T-helper 1 cell treated with Interleukin-12 subunit alpha and Interleukin-12 subunit beta and Interleukin-4 antibody, amounts not matched to agents 30 μg/mL and 1 μg/mL, for 36 hours (primary cell): ENCODE results near the gene ARL2BP.
"Not testable (repeated sequence)": the region's sequence is repeated elsewhere in the genome, so short reads cannot be mapped to it uniquely, and the experiment has no call there.

Source experiments
- H3K27ac Mint-ChIP-seq: one replicate; pipeline ENCODE4 v1.8.0; 2021; ENCODE audit warnings: mild to moderate bottlenecking, mixed read lengths
- H3K27me3 Mint-ChIP-seq: one replicate; pipeline ENCODE4 v1.8.0; 2021; ENCODE audit warnings: low read depth, mixed read lengths
- H3K36me3 Mint-ChIP-seq: one replicate; pipeline ENCODE4 v1.8.0; 2021; ENCODE audit warnings: low read depth, mixed read lengths
- H3K4me1 Mint-ChIP-seq: one replicate; pipeline ENCODE4 v1.8.0; 2021; ENCODE audit warnings: low read depth, mixed read lengths
- H3K4me3 Mint-ChIP-seq: one replicate; pipeline ENCODE4 v1.8.0; 2021; ENCODE audit warnings: mild to moderate bottlenecking, moderate library complexity, mixed read lengths
- H3K9me3 Mint-ChIP-seq: one replicate; pipeline ENCODE4 v1.8.0; 2021; ENCODE audit warnings: mixed read lengths

ARL2BP gene

DNA sequence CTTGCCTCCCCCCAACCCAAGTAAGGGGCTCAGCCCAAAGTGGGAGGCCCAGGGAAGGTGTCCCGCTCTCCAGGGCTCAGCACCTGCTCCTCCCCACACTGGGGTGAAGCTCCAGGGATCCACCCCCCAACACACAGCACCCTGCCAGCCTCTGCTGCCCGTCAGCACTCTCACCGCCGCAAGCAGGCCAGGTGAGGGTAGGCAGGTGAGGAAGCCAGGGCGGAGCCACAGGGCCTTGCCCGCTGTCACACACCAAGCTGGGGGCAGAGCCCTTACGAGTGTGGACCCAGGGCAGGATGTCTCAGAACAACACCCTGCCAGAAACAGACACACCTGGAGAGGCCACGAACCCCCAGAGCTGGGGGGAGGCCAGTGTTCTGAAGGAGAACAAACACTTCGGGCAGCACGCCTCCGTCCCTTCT, 19.9 kb downstream of the ARL2BP start:
- peaks cover 24% of the 10 kb centered on the region for H3K4me1 Mint-ChIP-seq
- H3K36me3 Mint-ChIP-seq: no peaks in the 10 kb centered on the region
- H3K9me3 Mint-ChIP-seq: no peaks in the 10 kb centered on the region
- no peak overlapping the region for H3K27ac Mint-ChIP-seq
- no peak overlapping the region for H3K4me3 Mint-ChIP-seq
- no peaks in the 10 kb centered on the region for H3K27me3 Mint-ChIP-seq

- peaks cover 16% of the 10 kb centered on the region for H3K4me1 Mint-ChIP-seq
- H3K36me3 Mint-ChIP-seq: no peaks in the 10 kb centered on the region
- no peaks in the 10 kb centered on the region for H3K27me3 Mint-ChIP-seq
- H3K4me3 Mint-ChIP-seq: peak overlapping the region; percentile 12
- no peaks in the 10 kb centered on the region for H3K9me3 Mint-ChIP-seq
- peak overlapping the region; percentile 56 for H3K27ac Mint-ChIP-seq
Observed at GRCh38 chr16:57265850-57266530, 20.9 kb downstream of the ARL2BP start.

GRCh38 chr16:57266531-57267260, 21.6 kb downstream of the ARL2BP start:
- Mint-ChIP-seq H3K36me3 (no peaks in the 10 kb centered on the region), H3K9me3 (no peaks in the 10 kb centered on the region), H3K4me1 (peaks cover 16% of the 10 kb centered on the region), H3K27ac (peak overlapping the region; percentile 56), H3K27me3 (no peaks in the 10 kb centered on the region), H3K4me3 (peak overlapping the region; percentile 12)

GRCh38 chr16:57267343-57267742, 22.3 kb downstream of the ARL2BP start:
- not testable (repeated sequence) for H3K9me3 Mint-ChIP-seq, H3K27me3 Mint-ChIP-seq, H3K4me3 Mint-ChIP-seq, H3K36me3 Mint-ChIP-seq, H3K27ac Mint-ChIP-seq
- H3K4me1 Mint-ChIP-seq: peaks cover 16% of the 10 kb centered on the region

- Mint-ChIP-seq H3K4me3 (no peak overlapping the region), H3K27me3 (no peaks in the 10 kb centered on the region), H3K4me1 (peaks cover 17% of the 10 kb centered on the region), H3K9me3 (no peaks in the 10 kb centered on the region), H3K36me3 (no peaks in the 10 kb centered on the region), H3K27ac (no peak overlapping the region)
Observed at GRCh38 chr16:57268804-57269800, 24.0 kb downstream of the ARL2BP start.

DNA sequence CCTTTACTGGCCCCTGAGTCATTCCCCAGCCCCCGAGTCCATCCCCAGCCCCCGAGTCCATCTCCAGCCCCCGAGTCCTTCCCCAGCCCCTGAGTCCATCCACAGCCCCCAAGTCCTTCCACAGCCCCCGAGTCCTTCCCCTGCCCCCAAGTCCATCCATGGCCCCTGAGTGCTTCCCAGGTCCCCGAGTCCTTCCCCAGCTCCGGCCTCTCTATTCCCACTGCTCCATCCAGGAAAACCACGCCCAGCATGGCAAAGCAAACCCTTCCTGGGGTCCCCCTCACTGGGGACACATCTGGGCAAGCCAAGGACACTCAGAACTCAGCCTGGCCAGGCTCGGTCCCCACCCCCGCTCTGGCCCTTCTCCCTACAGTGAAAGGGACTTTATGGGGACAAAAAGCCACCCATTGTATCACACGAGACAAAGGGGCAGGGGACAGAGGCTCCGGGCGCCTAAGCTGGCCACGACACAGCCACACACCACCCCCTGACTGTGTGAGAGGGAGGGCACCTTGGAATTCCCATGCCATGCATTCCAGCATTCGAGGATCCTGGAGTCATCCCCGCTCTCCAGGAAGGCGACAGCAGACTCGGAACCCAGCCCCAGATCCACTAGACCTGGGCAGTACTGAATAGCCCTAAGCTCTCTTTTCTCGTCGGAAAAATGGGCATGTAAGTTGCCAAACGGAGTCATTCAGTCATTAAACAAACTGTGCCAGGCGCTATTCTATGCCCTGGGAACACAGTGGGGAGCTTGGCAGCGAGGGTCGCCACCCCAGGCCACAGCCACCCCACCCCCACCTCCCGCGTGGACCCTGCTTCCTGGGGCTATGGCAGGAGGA, 25.4 kb downstream of the ARL2BP start:
- no peaks in the 10 kb centered on the region for H3K9me3 Mint-ChIP-seq
- no peak overlapping the region for H3K4me3 Mint-ChIP-seq
- no peak overlapping the region for H3K27ac Mint-ChIP-seq
- no peaks in the 10 kb centered on the region for H3K36me3 Mint-ChIP-seq
- H3K4me1 Mint-ChIP-seq: peaks cover 20% of the 10 kb centered on the region
- H3K27me3 Mint-ChIP-seq: no peaks in the 10 kb centered on the region

GRCh38 chr16:57271063-57271345, 25.9 kb downstream of the ARL2BP start:
- Mint-ChIP-seq H3K27me3 (no peaks in the 10 kb centered on the region), H3K36me3 (no peaks in the 10 kb centered on the region), H3K4me1 (peaks cover 20% of the 10 kb centered on the region), H3K4me3 (no peak overlapping the region), H3K27ac (no peak overlapping the region), H3K9me3 (no peaks in the 10 kb centered on the region)

DNA sequence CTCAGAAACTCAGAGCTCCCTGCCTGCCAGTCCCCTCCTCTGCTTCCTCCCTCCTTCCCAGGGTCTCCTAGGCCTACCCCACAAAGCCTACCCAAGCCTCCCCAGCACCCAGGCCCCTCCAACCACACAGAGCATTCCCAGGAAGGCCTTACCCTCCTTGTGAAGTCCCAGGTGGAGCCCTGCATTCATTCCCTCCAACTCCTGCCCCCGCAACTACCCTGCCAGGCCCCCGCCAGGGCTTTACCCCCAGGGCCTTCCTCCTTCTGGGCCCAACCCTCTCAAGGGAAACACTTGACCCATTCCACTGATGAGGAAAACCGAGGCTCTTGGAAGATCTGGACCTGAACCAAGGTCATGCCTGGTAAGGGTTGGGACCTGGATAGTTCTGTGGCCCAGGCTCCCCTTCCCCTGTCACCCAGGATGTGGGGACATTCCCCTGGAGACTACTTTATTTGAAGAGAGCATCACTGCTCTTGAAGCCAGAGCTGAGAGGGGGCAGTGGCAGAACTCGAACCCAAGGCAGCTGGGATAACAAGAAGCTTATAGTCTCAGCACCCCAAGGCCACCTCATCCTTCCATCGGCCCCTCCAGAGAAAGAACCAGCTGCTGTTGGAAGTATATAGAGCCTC, 26.9 kb downstream of the ARL2BP start:
- Mint-ChIP-seq H3K9me3 (no peaks in the 10 kb centered on the region), H3K36me3 (no peaks in the 10 kb centered on the region), H3K27ac (no peak overlapping the region), H3K4me3 (no peak overlapping the region), H3K27me3 (no peaks in the 10 kb centered on the region), H3K4me1 (peaks cover 18% of the 10 kb centered on the region)

DNA sequence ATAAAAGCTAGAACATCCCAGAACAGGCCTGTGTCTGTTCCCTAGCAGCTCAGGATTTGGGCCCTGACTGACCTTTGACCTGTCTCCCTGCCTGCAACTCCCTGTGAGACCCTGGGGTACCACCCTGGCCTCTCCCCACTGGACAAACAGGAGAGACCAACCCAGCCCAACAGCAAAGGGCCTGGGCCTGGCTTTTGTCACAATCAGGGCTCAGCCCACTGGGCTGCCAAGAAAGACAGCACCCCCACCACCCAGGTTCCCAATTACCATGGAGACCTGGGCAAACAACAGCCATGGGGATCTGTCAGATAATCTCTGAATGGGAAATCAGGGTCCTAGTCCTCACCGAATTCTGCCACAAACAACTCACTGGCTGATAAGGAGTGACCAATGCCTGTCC, 28.3 kb downstream of the ARL2BP start:
- Mint-ChIP-seq H3K27me3 (peaks cover 5% of the 10 kb centered on the region), H3K4me1 (peaks cover 22% of the 10 kb centered on the region), H3K4me3 (no peak overlapping the region), H3K36me3 (no peaks in the 10 kb centered on the region), H3K27ac (no peak overlapping the region), H3K9me3 (no peaks in the 10 kb centered on the region)

DNA sequence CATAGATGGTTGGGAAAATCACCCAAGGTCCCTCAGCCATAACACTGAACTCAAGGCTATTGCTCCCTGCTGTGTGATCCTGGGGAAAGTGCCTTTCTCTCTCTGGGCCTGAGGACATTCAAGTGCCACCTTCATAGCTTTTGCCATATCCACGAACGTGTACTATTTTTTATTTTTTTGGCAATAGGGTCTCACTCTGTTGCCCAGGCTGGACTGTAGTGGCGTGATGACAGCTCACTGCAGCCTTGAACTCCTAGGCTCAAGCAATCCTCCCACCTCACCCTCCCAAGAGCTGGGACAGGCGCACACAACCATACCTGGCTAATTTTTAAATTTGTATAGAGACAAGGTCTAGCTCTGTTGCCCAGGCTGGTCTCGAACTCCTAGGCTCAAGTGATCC, 28.8 kb downstream of the ARL2BP start:
- no peaks in the 10 kb centered on the region for H3K36me3 Mint-ChIP-seq
- no peak overlapping the region for H3K27ac Mint-ChIP-seq
- peaks cover 5% of the 10 kb centered on the region for H3K27me3 Mint-ChIP-seq
- no peak overlapping the region for H3K4me3 Mint-ChIP-seq
- peaks cover 22% of the 10 kb centered on the region for H3K4me1 Mint-ChIP-seq
- H3K9me3 Mint-ChIP-seq: no peaks in the 10 kb centered on the region

- Mint-ChIP-seq H3K27me3 (peaks cover 10% of the 10 kb centered on the region), H3K4me1 (peaks cover 29% of the 10 kb centered on the region), H3K27ac (peak overlapping the region; percentile 4)
- not testable (repeated sequence) for H3K36me3 Mint-ChIP-seq, H3K9me3 Mint-ChIP-seq, H3K4me3 Mint-ChIP-seq
Observed at GRCh38 chr16:57275946-57276345, 30.9 kb downstream of the ARL2BP start.

DNA sequence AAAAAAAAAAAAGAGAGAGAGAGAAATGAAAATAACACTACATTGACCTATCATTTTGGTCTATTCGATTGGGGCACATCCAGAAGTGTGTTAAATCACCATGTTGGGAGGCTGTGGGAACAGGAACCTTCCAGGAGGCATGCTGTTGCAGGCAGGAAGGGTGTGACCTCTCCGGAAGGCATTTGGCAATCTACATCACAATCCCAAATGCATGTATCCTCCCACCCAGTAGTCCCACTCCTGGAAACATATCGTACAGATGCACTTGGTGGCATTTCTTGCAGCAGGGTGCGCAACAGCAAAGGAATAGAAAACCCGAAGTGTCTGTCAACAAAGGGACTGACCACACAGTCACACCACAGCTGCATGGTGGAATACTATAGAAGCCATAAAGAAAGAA, 31.5 kb downstream of the ARL2BP start:
- Mint-ChIP-seq H3K27me3 (peaks cover 13% of the 10 kb centered on the region), H3K4me1 (peaks cover 31% of the 10 kb centered on the region), H3K27ac (peak overlapping the region; percentile 13), H3K9me3 (no peaks in the 10 kb centered on the region), H3K4me3 (no peak overlapping the region), H3K36me3 (no peaks in the 10 kb centered on the region)

DNA sequence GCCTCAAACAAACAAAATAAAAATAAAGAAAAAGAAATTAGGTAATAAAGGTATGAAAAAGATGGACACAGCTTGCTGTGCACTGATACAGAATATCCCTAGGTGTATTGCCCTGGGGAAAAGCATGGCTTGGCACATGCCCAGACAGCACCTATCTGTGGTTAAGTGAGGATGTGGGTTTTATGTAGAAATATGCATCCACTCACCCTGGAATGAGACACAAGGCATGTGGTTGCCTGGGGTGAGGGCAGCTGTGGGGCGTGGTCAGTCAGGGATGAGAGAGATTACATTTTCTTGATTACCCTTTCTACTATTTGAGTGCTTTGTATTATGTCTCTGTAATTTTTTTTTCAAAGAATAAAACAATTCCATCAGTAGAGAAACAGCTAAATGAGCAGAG, 32.5 kb downstream of the ARL2BP start:
- Mint-ChIP-seq H3K36me3 (no peaks in the 10 kb centered on the region), H3K4me3 (no peak overlapping the region), H3K27me3 (peaks cover 22% of the 10 kb centered on the region), H3K27ac (peak overlapping the region; percentile 63), H3K9me3 (no peaks in the 10 kb centered on the region), H3K4me1 (peaks cover 32% of the 10 kb centered on the region)

DNA sequence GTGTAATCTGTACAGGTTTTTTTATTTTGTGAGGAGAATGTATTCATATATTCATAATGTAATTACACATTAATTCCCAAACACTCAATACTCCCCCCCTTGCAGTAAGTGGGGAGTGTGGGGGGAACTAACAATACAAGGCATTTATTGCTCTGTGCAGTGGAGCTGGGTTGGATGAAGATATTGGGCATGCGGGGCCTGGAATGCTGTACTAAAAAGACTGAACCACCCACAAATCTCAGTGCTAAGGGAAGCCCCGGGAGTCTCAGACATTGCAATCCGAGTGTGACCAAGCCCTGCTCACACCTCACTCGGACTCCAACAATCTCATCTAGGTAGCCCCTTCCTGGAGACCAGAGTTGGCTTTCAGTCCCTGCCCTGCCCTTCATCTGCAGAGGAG, 33.4 kb downstream of the ARL2BP start:
- no peaks in the 10 kb centered on the region for H3K36me3 Mint-ChIP-seq
- no peak overlapping the region for H3K4me3 Mint-ChIP-seq
- peaks cover 35% of the 10 kb centered on the region for H3K4me1 Mint-ChIP-seq
- H3K9me3 Mint-ChIP-seq: no peaks in the 10 kb centered on the region
- H3K27me3 Mint-ChIP-seq: peaks cover 31% of the 10 kb centered on the region
- no peak overlapping the region for H3K27ac Mint-ChIP-seq
